Esophagus squamous epithelium (tissue), 5 donors: ENCODE results near the gene TRAF3. TPM values are rescaled to one million over a fixed set of nuclear protein-coding genes. Genes with fewer than 3 reads are reported as not detected.
"Not testable (repeated sequence)": the region's sequence is repeated elsewhere in the genome, so short reads cannot be mapped to it uniquely, and the experiment has no call there.

Experiments
- DNase-seq: peaks from one replicate; lab custom pipeline; 2025; lab: John Stamatoyannopoulos, UW
- H3K27ac ChIP-seq, 4 donors: fragments of 200-600 bp; sonication (generic); one replicate each; pipeline ENCODE4 v1.5.1; 2016 to 2019; ENCODE audit warnings: mild to moderate bottlenecking in 1 of 4
- H3K27me3 ChIP-seq, 4 donors: fragments of 200-600 bp; sonication (generic); 1 replicate in 3 of 4; 2 replicates in 1 of 4; pipeline versions ENCODE4 v1.5.1 to v1.6.0; 2017 to 2021; ENCODE audit warnings: antibody characterized with exemption in 1 of 4
- H3K36me3 ChIP-seq, 3 donors: fragments of 200-600 bp; sonication (generic); one replicate each; pipeline ENCODE4 v1.5.1; 2016 to 2019
- H3K4me1 ChIP-seq, 3 donors: fragments of 200-600 bp; sonication (generic); one replicate each; pipeline ENCODE4 v1.5.1; 2017 to 2019
- H3K4me3 ChIP-seq, 4 donors: fragments of 200-600 bp; sonication (generic); 1 replicate in 3 of 4; 2 replicates in 1 of 4; pipeline ENCODE4 v1.5.1; 2016 to 2019; ENCODE audit warnings: mild to moderate bottlenecking in 2 of 4, moderate library complexity in 1 of 4
- H3K9me3 ChIP-seq, 3 donors: fragments of 200-600 bp; sonication (generic); one replicate each; pipeline ENCODE4 v1.5.1; 2016 to 2019
- CTCF ChIP-seq, 6 experiments: fragments of 450-650 bp in 4 of 6; fragments of 200-600 bp in 2 of 6; sonication (generic) in 2 of 6; IDR thresholded peaks; one replicate each; pipeline ENCODE4 v1.5.1; 2016 to 2019; ENCODE audit warnings: antibody characterized with exemption in 6 of 6, mild to moderate bottlenecking in 4 of 6, moderate library complexity in 4 of 6
- POLR2A ChIP-seq, 4 donors: fragments of 450-650 bp; IDR thresholded peaks; one replicate each; pipeline ENCODE4 v1.6.1; 2017; ENCODE audit warnings: antibody characterized with exemption in 4 of 4, mild to moderate bottlenecking in 4 of 4, moderate library complexity in 3 of 4
- WGBS, 2 donors: methylation state at CpG; one replicate each; pipeline ENCODE4 v1.1.5; 2018; 5-methylcytosine and 5-hydroxymethylcytosine counted together
- intact Hi-C: fragments of 100-400 bp; cut with DNase I; formaldehyde crosslinking; loops from one replicate; pipeline ENCODE4 v1.15.0; 2022
- total RNA-seq, 4 donors: library from RNA; depleted of rRNA; stranded (reverse); fragments of >200 nt; gene quantifications; one replicate each; pipeline ENCODE4 v1.1.0, GENCODE V29; 2016
- donor health status: DM: yes; HTN: yes; CAD: no.

Gene TRAF3
- total RNA-seq, 4 donors from 2014 or later, result 11.2 to 19.3 (median 13.2) TPM

- intact Hi-C loops, result no loop called here
- Histone ChIP-seq H3K27me3 (no peaks in the 10 kb centered on the region), H3K4me3 (no peak overlapping the region), H3K36me3 (peaks cover 9 to 86% (median 21%) of the 10 kb centered on the region in 3 donors), H3K4me1 (peaks cover 0 to 14% (median 7%) of the 10 kb centered on the region in 3 donors), H3K27ac (no peak overlapping the region), H3K9me3 (no peaks in the 10 kb centered on the region)
- TF ChIP-seq POLR2A (IDR thresholded peaks at IDR 0.05) (no peak), CTCF (IDR thresholded peaks at IDR 0.05) (no peak)
- DNase-seq, result no peak
- 93 to 94% methylated on average over 2 of the region's 2 CpGs for WGBS, 2 donors
Observed at GRCh38 chr14:102875652-102876051, 98.4 kb downstream of the TRAF3 start.

- H3K9me3 ChIP-seq, intact Hi-C loops, H3K27ac ChIP-seq, DNase-seq, H3K4me1 ChIP-seq, H3K27me3 ChIP-seq, H3K4me3 ChIP-seq: not testable (repeated sequence)
- H3K36me3 ChIP-seq, result peaks cover 0 to 76% (median 17%) of the 10 kb centered on the region in 3 donors
- 93 to 95% methylated on average over 10 of the region's 10 CpGs for WGBS, 2 donors
Observed at GRCh38 chr14:102877511-102877910, 100.3 kb downstream of the TRAF3 start.

GRCh38 chr14:102878174-102878969 is 101.1 kb downstream of the TRAF3 start:
- no peaks in the 10 kb centered on the region for H3K9me3 ChIP-seq
- H3K27ac ChIP-seq, result no peak overlapping the region
- TF ChIP-seq CTCF (IDR thresholded peaks at IDR 0.05), result no peak
- TF ChIP-seq POLR2A (IDR thresholded peaks at IDR 0.05), result no peak
- no peak for DNase-seq
- WGBS, 2 donors, result 83 to 88% methylated on average over 6 of the region's 6 CpGs
- no peak overlapping the region for H3K4me3 ChIP-seq
- peaks cover 0 to 68% (median 15%) of the 10 kb centered on the region in 3 donors for H3K36me3 ChIP-seq
- H3K4me1 ChIP-seq, result peaks cover 0 to 7% (median 0%) of the 10 kb centered on the region in 3 donors
- H3K27me3 ChIP-seq, result no peaks in the 10 kb centered on the region
- intact Hi-C loops, result no loop called here

GRCh38 chr14:102878970-102879460 is 101.8 kb downstream of the TRAF3 start:
- H3K36me3 ChIP-seq, result peaks cover 0 to 68% (median 15%) of the 10 kb centered on the region in 3 donors
- H3K27me3 ChIP-seq, result no peaks in the 10 kb centered on the region
- no peak for DNase-seq
- H3K27ac ChIP-seq, result no peak overlapping the region
- H3K4me3 ChIP-seq, result no peak overlapping the region
- TF ChIP-seq CTCF (IDR thresholded peaks at IDR 0.05) (peak in 1 of 6 experiments; percentile 18), POLR2A (IDR thresholded peaks at IDR 0.05) (no peak)
- intact Hi-C loops, result no loop called here
- peaks cover 0 to 7% (median 0%) of the 10 kb centered on the region in 3 donors for H3K4me1 ChIP-seq
- WGBS, 2 donors, result 92% methylated on average over 6 of the region's 6 CpGs
- H3K9me3 ChIP-seq, result no peaks in the 10 kb centered on the region

- peaks cover 5 to 66% (median 6%) of the 10 kb centered on the region in 3 donors for H3K36me3 ChIP-seq
- DNase-seq, result no peak
- H3K27me3 ChIP-seq, result no peaks in the 10 kb centered on the region
- no peaks in the 10 kb centered on the region for H3K9me3 ChIP-seq
- no peak overlapping the region for H3K4me3 ChIP-seq
- intact Hi-C loops, result no loop called here
- no peak overlapping the region for H3K27ac ChIP-seq
- TF ChIP-seq POLR2A (IDR thresholded peaks at IDR 0.05) (no peak), CTCF (IDR thresholded peaks at IDR 0.05) (no peak)
- H3K4me1 ChIP-seq, result peaks cover 0 to 7% (median 0%) of the 10 kb centered on the region in 3 donors
- 66 to 70% methylated on average over 5 of the region's 5 CpGs for WGBS, 2 donors
Observed at GRCh38 chr14:102882226-102882906, 105.1 kb downstream of the TRAF3 start.
